UCSD-AML1 (cell line): Measurements from ENCODE around the gene NACAD.

ENCODE experiments used
- DNase-seq: peaks from one replicate; lab custom pipeline; 2025; ENCODE audit not compliant: unreplicated experiment; lab: John Stamatoyannopoulos, UW

The NACAD gene

DNA sequence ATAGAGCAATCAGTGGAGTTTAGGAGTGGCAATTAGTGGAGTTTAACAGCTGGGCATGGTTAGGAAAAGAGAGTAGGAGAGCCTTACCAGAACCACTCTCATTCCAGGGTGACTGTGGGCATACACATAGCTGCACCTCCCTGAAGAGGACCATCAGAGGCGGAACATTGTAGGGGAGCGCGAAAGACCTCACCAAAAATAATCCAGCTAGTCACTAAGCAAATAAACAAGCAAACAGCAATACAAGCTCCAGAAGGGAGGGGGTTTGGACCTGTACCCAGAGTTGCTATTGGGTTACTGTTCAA lies 4.1 kb upstream of the NACAD start:
- no peak for DNase-seq

DNA sequence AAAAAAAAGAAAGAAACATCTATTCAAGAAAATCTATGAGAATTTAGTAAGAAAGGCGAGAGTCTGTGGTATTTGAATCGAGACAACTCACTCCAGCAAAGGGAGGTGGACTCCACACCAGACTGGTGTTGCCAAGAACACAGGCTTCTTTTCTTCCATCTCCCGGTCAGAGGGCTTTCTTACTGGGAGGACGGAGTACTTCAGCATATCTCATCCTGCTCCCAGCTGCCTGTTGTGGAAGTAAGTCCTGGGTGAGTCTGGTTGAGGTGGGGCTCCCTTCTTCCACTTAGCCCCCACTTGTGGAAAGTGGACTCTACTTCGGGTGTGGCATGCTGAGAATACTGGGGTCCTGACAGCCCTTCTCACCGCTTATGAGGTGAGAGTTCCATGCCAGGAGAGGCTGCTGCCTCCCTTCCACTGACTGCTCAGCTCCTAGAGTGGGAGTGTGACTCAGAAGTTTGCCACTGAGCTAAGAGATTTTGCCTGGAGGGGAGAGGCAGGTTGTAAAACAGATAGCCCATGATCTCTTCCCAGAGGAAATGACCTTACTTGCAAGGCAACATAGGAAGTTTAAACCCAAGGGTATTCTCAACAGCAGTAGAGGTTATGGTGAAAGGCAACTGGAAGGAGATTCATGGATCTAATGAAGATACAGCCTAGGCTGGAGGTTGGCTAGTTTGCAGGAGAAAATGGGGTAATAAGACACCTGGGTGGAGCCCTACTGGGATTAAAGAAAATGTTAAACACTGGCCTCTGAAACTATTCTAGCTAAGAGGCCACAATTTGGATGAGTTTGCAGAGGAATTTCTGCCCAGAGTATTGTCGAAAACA lies 3.5 kb upstream of the NACAD start:
- DNase-seq, result no peak

DNA sequence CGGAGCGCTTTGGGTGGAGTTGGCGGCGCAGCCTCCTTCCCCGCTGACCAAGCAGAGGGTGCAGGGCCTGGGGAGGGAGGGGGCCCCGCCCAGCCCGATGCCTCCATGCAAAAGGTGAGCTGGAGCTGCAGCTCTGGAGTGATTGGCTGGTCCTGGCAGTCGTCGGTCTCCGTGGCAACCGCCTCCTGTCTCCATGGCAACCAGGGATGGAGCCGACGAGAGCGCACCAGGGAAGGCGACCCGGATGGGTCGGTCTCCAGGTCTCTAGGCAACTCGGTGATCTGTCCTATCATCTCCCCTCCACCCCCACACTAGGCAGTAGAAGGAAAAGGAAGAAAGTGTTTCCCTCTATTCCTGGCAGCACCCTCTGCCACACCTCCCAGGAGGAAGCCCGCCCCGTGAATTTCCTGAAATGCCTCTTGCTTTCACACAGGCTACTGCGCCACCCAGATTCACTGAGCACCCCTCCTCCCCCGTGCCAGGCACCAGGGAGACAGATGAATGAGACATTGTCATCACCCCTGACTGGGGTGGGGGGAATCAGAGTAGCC lies 647 bp upstream of the NACAD start:
- DNase-seq, result no peak

DNA sequence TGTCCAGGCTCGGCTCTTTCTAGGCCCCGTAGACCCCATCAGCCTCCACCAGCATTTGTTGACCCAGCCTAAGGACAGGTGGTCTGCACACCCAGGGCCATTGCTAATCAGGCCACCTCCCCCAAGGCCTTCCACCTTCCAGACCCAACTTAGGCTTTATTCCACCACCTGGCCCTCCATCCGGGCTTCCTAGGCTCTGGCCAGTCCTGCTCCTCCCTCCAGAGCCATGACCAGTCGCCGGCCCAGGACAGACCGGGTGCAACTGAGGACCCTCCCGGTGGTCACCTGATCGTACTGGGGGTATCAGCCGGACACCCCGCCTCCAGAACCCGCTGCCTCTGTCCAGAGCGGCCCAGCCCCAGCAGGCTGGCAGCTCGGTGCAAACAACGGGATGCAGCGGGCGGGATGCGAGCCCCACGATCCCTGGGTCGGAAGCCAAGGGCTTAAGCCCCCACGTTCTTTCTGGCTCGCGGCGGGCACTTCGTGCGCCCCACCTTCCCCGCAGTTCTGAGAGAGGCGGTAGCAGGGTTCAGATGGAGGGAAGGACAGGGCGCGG lies 545 bp downstream of the NACAD start:
- DNase-seq, result no peak

DNA sequence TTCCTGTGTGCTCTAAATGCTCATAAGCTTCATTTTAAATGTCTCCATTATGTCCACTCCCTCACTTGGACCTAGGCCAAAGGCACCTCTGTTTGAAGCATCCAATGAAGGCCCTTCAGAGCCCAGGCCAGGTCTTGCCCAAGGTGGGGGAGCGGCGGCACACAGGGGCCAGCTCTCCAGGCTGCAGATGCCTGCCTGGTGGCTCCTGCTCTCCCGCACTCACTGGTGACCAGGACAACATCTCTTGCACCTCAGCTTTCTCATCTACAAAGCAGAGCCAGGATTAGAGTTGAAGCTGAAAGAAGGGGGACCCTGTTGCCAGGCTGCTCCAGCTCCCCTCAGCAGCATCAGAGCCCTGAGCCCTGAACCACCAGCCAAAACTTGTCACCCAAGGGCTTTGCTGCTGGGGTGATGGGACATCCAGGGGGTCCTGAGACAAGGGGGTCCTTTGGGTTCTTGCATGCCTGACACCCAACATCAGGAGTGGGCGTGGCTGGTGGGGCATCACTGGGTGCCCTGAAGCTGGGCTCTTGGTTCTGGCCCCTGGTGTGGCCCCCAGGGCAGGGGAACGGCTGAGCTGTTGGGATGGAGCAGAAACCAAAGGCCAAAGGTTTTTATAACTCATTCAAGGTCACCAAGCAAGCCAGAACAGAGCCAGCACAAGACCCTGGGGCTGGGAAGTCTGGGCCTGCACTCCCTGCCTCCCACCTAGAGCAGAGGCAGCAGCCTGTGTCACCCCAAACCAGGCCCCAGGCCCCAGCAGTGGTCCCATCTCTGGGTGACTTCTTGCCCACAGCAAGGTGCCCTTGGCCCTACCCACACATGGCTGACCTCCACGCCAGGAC lies 1.2 kb downstream of the NACAD start:
- no peak for DNase-seq

DNA sequence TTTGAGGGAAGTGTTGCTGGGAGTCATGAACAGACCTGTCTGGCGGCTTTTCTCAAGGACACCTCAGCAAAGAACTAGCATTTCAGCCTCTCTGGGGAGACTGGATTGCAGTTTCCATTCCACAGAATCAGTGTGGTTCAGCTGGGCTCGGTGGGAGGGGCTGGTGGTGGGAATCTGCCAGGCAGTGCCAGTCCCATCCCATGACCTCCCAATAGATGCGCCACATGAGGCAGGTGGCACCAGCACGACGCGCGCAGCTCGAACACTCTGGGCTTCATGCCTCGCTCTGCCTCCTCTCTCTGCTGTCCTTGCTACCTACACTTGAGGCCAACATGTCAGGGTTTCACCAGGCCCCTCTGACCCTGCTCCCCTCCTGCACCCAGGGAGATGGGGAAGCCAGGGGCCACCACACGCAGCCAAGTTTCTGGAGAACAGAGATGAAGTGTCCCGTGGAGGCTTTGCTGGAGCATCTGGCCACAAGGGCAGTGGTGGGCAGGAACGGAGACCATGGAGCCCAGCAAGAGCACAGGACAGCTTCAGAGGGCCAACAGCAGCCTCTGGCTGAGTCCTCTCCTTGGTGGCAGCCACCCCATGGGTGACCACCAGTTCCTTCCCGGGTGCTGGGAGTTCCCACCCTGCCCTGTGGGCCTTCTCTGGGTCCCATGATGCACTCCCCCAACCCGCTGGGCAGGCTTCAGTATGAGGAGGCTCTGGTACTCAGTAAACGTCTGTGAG lies 2.3 kb downstream of the NACAD start:
- no peak for DNase-seq

DNA sequence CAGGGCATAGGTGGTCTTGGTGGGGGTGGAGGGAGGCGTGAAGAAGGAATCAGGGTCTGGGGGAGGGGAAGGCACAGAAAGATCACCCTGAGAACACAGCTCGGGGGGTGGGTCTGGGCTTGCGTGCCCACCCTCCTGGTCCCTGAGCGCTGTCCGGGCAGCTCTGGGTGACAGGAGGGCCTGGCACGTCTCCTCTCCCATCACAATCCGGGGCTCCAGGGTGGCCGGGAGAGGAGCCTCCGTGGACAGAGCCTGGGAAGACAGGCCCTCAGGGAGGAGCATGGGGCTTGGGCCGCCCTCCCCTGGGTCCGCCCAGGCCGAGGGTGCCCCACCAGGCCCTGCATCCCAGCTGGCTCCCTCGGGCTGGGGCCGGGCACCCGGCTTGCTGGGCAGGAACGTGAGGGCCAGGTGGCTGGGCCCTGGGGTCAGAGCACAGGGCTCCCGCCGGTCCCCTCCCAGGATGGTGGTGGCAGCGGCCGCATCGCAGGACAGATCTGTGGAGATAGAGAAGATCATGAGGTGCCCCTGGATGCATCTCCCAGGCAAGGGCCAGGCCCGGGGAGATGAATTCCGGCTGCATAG lies 3.1 kb downstream of the NACAD start:
- DNase-seq, result no peak

DNA sequence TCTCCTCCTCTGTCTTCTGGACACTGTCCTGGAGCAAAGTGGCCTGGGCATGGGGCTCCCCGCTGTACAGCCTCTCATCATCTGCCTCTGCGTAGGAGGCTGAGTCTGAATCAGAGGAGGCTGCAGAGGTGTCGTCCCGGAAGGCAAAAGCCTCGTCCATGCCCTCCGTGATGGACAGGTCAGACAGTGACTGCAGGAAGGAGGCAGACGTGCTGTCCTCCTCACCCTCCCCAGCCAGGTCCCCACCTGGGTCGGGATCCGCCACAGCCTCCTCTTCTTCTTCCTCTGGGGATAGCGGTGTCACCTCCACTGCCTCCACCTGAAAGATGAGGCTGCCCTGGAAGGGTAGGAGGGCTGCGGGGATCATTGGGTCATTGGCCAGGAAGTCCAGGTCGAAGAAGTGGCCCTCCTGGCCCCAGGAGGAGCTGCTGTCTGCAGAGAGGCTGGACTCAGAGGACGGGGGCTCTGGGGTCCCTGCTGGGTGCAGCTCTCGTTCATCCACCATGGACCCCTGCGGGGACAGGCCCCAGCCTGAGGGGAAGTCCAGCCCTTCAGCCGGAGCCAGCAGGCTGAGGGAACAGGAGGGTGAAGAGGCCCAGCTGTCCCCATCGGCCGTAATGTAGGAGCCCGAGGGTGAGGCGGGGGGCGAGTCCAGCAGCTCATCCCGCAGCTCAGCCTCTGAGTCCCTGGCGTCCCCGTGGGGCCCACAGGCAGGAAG lies 3.7 kb downstream of the NACAD start:
- no peak for DNase-seq

DNA sequence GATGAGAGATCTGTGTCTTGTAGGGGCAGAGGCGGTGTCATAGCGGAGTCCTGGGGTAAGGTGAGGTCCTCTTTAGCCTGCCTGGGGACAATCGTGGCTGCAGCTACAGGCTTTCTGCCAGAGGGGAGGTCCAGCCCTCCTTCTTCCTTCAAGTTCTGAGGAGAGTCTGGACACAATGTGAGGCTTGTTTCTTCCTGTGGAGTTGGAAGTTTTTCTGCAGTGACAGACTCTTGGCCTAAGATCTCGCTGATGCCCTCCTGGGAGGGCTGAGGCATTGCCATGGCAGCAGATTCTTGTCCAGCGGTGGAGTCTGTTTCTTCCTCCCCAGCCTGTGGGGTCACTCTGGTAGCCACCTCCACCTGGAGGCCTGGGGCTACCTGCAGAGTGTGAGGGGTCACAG lies 4.4 kb downstream of the NACAD start:
- no peak for DNase-seq

DNA sequence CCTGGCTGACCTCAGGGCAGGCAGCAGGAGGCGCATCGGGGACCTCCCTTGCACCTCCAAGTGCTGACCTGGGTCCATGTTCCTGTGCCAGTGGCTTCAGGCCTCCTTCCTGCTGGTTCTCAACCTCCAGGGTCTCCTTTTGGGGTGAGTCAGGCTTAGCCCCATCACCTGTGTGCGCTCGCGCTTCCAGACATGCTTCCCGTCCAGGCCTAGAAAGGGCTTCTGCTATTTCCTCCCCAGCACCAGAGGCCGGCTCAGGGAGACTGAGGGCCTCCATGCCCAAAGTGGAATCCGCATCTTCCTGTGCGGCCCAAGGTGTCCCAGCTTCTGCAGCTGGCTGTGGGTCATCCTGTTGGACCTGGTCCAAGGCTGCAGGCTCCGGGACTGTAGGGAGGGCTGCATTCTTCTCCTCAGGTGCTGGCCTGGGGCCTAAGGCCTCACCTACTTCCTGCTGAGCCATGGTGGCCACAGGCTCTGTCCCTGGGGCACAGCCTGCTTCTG lies 5.9 kb downstream of the NACAD start:
- no peak for DNase-seq

DNA sequence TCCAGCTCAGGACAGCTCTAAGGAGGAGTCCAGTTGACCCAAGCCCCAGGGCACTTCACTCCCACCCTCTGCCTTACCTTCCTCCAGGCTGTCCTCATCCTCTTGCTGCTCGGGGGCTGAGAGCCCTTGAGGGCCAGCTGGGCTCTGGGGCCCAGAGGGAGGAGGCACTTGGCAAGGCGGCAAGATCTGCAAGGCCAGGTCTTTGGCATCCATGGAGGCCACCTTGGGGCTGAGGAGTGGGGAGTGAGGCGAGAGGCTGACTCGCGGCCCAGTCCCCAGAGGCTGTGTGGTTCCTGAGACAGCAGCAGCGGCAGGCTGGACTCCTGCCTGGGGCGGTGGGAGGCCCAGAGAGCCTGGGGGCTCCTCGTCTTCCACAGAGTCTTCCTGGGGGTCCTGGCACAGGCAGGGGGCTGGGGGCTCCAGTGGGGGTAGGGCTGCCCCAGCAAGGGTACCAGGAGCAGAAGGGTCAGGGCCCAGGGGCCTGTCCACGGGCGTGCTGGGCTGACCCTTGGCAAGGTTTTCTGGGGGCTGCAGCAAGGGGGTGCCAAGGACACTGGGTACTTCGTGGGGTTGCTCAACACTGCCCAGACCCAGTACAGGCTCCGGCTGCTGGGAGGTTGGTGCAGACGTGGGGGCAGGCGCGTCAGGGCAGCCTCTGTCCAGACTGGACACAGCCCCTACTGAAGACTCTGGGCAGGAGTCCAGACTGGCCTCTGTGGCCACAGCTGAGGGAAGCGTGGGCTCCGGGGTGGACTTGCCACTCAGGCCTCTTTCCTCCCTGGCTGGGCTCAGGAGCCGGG lies 6.5 kb downstream of the NACAD start:
- DNase-seq, result no peak

DNA sequence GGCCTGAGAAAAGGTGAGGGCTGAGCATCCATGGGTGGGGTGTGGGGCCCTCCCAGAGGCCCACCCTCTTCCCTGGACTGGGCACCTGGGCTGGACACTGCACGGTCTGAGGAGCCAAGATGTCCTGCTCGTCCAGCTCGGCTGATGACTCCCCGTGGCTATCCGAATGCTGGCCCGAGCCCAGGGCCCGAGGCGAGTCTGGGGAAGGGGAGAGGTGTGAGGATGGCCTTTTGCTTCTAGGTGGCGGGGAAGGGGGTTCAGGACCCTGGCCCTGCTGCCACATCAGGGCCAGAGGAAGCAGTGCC lies 7.1 kb downstream of the NACAD start:
- DNase-seq, result no peak

DNA sequence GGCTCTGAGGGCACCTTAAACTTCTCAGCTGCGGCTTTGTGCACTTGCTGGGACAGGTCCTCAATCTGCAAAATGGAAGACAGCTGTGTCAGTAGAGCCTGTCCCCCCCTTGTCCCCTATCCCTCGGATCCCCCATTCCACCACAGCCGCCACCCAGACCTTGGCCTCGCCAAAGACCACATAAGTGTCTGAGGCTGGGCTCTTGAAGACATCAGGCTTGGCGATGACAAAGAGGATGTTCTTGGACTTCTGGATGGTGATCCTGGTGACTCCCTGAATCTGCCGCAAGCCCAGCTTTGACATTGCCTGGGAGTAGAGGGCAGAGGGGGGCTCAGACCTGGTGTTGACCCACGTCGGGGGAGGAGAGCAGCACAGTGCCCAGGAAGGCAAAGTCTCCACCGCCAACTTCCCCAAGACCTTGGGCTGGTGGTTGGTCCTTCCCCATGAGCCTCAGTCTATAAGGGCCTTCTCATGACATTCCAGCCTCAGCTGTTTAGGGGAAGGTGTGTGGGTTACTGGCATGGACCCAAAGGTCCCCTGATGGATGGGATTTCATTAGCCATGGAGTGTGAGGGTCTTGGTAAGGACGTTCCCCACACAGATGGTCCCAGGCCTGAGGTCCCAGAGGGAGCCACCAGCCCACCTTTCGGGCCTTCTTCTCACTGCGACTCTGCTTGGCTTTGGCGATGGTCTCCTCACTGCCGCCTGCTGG lies 7.7 kb downstream of the NACAD start:
- no peak for DNase-seq

DNA sequence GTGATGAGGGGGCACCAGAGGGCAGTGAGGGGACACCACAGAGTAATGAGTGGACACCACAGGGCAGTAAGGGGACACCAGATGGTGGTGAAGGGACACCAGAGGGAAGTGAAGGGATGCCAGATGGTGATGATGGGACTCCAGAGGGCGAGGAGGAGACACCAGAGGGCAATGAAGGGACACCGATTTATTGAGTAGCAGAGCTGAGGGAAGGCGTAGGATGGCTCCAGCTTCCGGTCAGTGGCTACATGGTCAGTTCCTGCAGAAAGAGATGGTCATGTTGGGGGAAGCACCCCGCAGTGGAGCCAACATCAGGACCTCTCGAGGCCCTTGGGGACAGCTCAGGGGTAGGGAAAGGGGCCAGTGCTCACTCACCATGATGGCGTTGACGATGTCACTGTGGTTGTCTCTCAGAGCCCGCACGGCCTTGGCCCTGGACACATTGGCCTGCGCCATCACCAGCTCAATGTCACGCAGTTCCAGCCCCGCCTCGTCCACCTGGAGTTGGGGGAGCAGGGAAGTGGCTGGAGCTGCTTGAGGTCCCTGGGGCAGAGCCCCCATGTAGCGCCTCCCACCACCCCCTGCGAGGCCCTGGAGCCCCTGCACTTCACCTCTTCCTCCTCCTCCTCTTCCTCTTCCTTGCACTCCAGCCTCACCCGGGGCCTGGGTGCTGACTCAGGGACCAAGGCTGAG lies 8.4 kb downstream of the NACAD start:
- DNase-seq, result no peak

DNA sequence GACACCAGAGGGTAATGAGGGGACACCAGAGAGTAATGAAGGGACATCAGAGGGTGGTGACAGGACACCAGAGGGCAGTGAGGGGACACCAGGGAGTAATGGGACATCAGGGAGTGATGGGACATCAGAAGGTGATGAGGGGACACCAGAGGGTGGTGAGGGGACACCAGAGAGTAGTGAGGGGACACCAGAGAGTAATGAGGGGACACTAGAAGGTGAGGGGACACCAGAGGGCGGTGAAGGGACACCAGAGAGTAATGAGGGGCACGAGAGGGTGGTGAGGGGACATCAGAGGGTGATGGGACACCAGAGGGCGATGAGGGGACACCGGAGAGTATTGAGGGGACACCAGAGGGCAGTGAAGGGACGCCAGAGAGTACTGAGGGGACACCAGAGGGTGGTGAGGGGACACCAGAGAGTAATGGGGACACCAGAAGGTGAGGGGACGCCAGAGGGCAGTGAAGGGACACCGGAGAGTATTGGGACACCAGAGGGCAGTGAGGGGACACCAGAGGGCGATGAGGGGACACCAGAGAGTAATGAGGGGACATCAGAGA lies 10.6 kb downstream of the NACAD start:
- DNase-seq, result no peak

DNA sequence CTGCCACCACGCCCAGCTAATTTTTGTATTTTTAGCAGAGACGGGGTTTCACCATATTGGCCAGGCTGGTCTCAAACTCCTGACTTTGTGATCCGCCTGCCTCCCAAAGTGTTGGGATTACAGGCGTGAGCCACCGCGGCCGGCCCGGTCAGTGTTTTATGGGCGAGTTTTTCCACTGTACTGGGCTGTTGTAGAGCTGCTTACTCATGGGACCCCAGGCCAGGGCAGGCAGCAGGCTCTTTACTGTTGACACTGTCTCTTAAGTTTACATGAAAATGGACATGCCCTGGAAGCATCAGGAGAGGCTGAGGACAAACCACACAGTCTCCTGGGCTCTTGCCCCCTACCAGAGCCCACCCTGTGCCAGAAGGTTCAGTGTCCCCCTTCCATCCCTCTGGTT lies 11.2 kb downstream of the NACAD start:
- DNase-seq, result no peak

DNA sequence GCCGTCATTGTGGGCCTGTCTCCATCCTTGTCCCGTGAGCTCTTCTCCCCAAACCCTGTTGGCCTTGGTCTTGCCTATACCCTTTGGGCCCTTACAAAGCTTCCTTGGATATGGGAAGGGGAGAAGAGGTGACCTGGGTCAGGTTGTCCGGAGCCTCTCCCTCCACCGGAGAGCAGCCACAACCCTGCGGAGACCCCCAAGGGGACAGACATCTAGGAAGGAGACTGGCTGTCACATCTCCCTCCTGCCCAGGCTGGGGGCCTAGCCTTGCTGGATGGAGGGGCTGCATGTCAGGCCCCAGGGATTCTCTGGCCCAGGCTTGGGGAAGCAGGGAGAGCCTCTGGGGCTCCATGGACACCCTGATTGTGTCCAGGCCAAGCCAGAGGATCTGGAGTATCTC lies 11.8 kb downstream of the NACAD start:
- DNase-seq, result no peak
